H9 (cell line): Measurements from ENCODE around the gene FBLN7. TPM values are rescaled to one million over a fixed set of nuclear protein-coding genes. Genes with fewer than 3 reads are reported as not detected.

Experiments
- DNase-seq: peaks from one replicate; pipeline ENCODE4 v3.0.0-alpha.2; 2017
- H2AFZ ChIP-seq: one replicate; pipeline ENCODE4 v1.6.1; 2013; ENCODE audit warnings: mild to moderate bottlenecking, low read length, control low read depth, moderate library complexity
- H2AK5ac ChIP-seq: 2 replicates; pipeline ENCODE4 v1.6.1; 2013; ENCODE audit warnings: low read length, control low read depth, mixed read lengths; ENCODE audit not compliant: insufficient read length
- H2BK120ac ChIP-seq: one replicate; pipeline ENCODE4 v1.6.1; 2013; ENCODE audit warnings: low read depth, mild to moderate bottlenecking, low read length, control low read depth, inconsistent platforms; ENCODE audit not compliant: poor library complexity, severe bottlenecking
- H2BK12ac ChIP-seq: 2 replicates; pipeline ENCODE4 v1.6.1; 2013; ENCODE audit warnings: low read length, control low read depth, mixed read lengths, low read depth; ENCODE audit not compliant: insufficient read length
- H2BK15ac ChIP-seq: 2 replicates; pipeline ENCODE4 v1.6.1; 2013; ENCODE audit warnings: low read depth, low read length, control low read depth
- H2BK20ac ChIP-seq: one replicate; pipeline ENCODE4 v1.6.1; 2013; ENCODE audit warnings: low read depth, mild to moderate bottlenecking, low read length, control low read depth, inconsistent platforms; ENCODE audit not compliant: poor library complexity, severe bottlenecking
- H2BK5ac ChIP-seq: 2 replicates; pipeline ENCODE4 v1.6.1; 2013; ENCODE audit warnings: low read length, control low read depth, mixed read lengths; ENCODE audit not compliant: insufficient read length
- H3K14ac ChIP-seq: 2 replicates; pipeline ENCODE4 v1.6.1; 2013; ENCODE audit warnings: low read length, control low read depth; ENCODE audit not compliant: insufficient read depth
- H3K18ac ChIP-seq: 2 replicates; pipeline ENCODE4 v1.6.1; 2013; ENCODE audit warnings: low read depth, mild to moderate bottlenecking, mixed read lengths, low read length, control low read depth; ENCODE audit not compliant: insufficient read length
- H3K23ac ChIP-seq: 2 replicates; pipeline ENCODE4 v1.6.1; 2013; ENCODE audit warnings: low read length, control low read depth, mixed read lengths, low read depth; ENCODE audit not compliant: insufficient read length
- H3K23me2 ChIP-seq: 2 replicates; pipeline ENCODE4 v1.6.1; 2013; ENCODE audit warnings: low read depth, mild to moderate bottlenecking, mixed read lengths, low read length, control low read depth; ENCODE audit not compliant: insufficient read length, poor library complexity, severe bottlenecking
- H3K27ac ChIP-seq: 2 replicates; pipeline ENCODE4 v1.5.1; 2013; ENCODE audit warnings: low read length, control low read depth, mixed read lengths, low read depth; ENCODE audit not compliant: insufficient read length
- H3K27me3 ChIP-seq: 2 replicates; pipeline ENCODE4 v1.6.1; 2013; ENCODE audit warnings: low read length, control low read depth, inconsistent platforms; ENCODE audit not compliant: insufficient read depth
- H3K4ac ChIP-seq: 2 replicates; pipeline ENCODE4 v1.6.1; 2013; ENCODE audit warnings: low read depth, mild to moderate bottlenecking, control low read depth, inconsistent platforms, low read length, moderate library complexity
- H3K4me1 ChIP-seq: 2 replicates; pipeline ENCODE4 v1.6.1; 2013; ENCODE audit warnings: low read length, control low read depth, inconsistent platforms; ENCODE audit not compliant: insufficient read depth
- H3K4me2 ChIP-seq: 2 replicates; pipeline ENCODE4 v1.6.1; 2013; ENCODE audit warnings: low read length, control low read depth, mixed read lengths; ENCODE audit not compliant: insufficient read length, insufficient read depth
- H3K56ac ChIP-seq: 2 replicates; pipeline ENCODE4 v1.6.1; 2013; ENCODE audit warnings: low read depth, mild to moderate bottlenecking, mixed read lengths, low read length, control low read depth; ENCODE audit not compliant: insufficient read length
- H3K79me1 ChIP-seq: 2 replicates; pipeline ENCODE4 v1.6.1; 2013; ENCODE audit warnings: low read depth, mild to moderate bottlenecking, moderate library complexity, low read length, control low read depth, inconsistent platforms; ENCODE audit not compliant: insufficient read depth, poor library complexity, severe bottlenecking
- H3K79me2 ChIP-seq: 2 replicates; pipeline ENCODE4 v1.6.1; 2013; ENCODE audit warnings: low read length, control low read depth, inconsistent platforms; ENCODE audit not compliant: insufficient read depth
- H3K9ac ChIP-seq: 2 replicates; pipeline ENCODE4 v1.6.1; 2013; ENCODE audit warnings: low read length, control low read depth, mixed read lengths; ENCODE audit not compliant: insufficient read length; ENCODE audit errors: extremely low read depth
- H3K9me3 ChIP-seq: one replicate; pipeline ENCODE4 v1.6.1; 2013; ENCODE audit warnings: low read depth, low read length, inconsistent platforms; ENCODE audit not compliant: control insufficient read depth
- H3T11ph ChIP-seq: one replicate; pipeline ENCODE4 v1.6.1; 2013; ENCODE audit warnings: mild to moderate bottlenecking, low read length, control low read depth, inconsistent platforms
- H4K20me1 ChIP-seq: one replicate; pipeline ENCODE4 v1.6.1; 2013; ENCODE audit not compliant: control insufficient read depth, insufficient read length, insufficient read depth
- H4K5ac ChIP-seq: 2 replicates; pipeline ENCODE4 v1.6.1; 2013; ENCODE audit warnings: low read depth, mild to moderate bottlenecking, mixed read lengths, low read length, control low read depth; ENCODE audit not compliant: insufficient read length
- H4K8ac ChIP-seq: replicated peaks from 2 replicates; pipeline ENCODE4 v1.6.1; 2013; ENCODE audit warnings: low read length, control low read depth, mixed read lengths, low read depth; ENCODE audit not compliant: insufficient read length
- H4K91ac ChIP-seq: 2 replicates; pipeline ENCODE4 v1.6.1; 2013; ENCODE audit warnings: low read depth, mild to moderate bottlenecking, moderate library complexity, mixed read lengths, low read length, control low read depth; ENCODE audit not compliant: insufficient read length
- H3K27ac Mint-ChIP-seq, 3 experiments: 2 replicates in 2 of 3; 3 replicates in 1 of 3; pipeline ENCODE4 v1.8.0; 2020 to 2021; ENCODE audit warnings: mixed read lengths in 3 of 3, mild to moderate bottlenecking in 1 of 3, moderate library complexity in 1 of 3
- H3K27me3 Mint-ChIP-seq: 2 replicates; pipeline ENCODE4 v1.8.0; 2021; ENCODE audit warnings: low read depth, mild to moderate bottlenecking, moderate library complexity, mixed read lengths
- H3K36me3 Mint-ChIP-seq, 3 experiments: 2 replicates in 2 of 3; 3 replicates in 1 of 3; pipeline ENCODE4 v1.8.0; 2020 to 2021; ENCODE audit warnings: low read depth in 3 of 3, mixed read lengths in 3 of 3; ENCODE audit not compliant: insufficient read depth in 1 of 3
- H3K4me1 Mint-ChIP-seq, 2 experiments: 2 replicates each; pipeline ENCODE4 v1.8.0; 2020; ENCODE audit warnings: mixed read lengths in 2 of 2
- H3K4me3 Mint-ChIP-seq, 2 experiments: 2 replicates in 1 of 2; 3 replicates in 1 of 2; pipeline ENCODE4 v1.8.0; 2020 to 2021; ENCODE audit warnings: mild to moderate bottlenecking in 2 of 2, mixed read lengths in 2 of 2, moderate library complexity in 1 of 2
- H3K9me3 Mint-ChIP-seq, 2 experiments: 2 replicates in 1 of 2; 3 replicates in 1 of 2; pipeline ENCODE4 v1.8.0; 2020; ENCODE audit warnings: mild to moderate bottlenecking in 2 of 2, mixed read lengths in 2 of 2, moderate library complexity in 1 of 2
- WGBS: extraction: QIAGEN DNeasy Blood & Tissue Kit; methylation state at CpG from one replicate; pipeline ENCODE4 v1.1.7; 2013; ENCODE audit warnings: missing lambda C conversion rate, low lambda C conversion rate, mixed read lengths; ENCODE audit not compliant: insufficient read length; ENCODE audit errors: extremely low coverage; 5-methylcytosine and 5-hydroxymethylcytosine counted together
- long read RNA-seq: library from polyadenylated mRNA; unstranded; transcript quantifications from one replicate; pipeline ENCODE4 v2.0.0, GENCODE V29; 2020
- total RNA-seq: library from RNA; stranded (reverse); gene quantifications from 2 replicates; pipeline ENCODE4 v1.2.1, GENCODE V29; 2021
- TF ChIP-seq, protein P1 (sequence below): fragments of 200-600 bp; sonication (generic); conservative IDR thresholded peaks from 3 replicates; pipeline ENCODE4 v1.8.0; 2021; ENCODE audit warnings: antibody characterized with exemption, mild to moderate bottlenecking

Gene FBLN7, protein sequence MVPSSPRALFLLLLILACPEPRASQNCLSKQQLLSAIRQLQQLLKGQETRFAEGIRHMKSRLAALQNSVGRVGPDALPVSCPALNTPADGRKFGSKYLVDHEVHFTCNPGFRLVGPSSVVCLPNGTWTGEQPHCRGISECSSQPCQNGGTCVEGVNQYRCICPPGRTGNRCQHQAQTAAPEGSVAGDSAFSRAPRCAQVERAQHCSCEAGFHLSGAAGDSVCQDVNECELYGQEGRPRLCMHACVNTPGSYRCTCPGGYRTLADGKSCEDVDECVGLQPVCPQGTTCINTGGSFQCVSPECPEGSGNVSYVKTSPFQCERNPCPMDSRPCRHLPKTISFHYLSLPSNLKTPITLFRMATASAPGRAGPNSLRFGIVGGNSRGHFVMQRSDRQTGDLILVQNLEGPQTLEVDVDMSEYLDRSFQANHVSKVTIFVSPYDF
- total RNA-seq, result 1.3 and 1.4 TPM in 2 replicates
- long read RNA-seq, partial matches to known transcripts, result 0 of 2 reads
- long read RNA-seq, other reads (novel, unspliced or antisense), result 1 of 2 reads

DNA sequence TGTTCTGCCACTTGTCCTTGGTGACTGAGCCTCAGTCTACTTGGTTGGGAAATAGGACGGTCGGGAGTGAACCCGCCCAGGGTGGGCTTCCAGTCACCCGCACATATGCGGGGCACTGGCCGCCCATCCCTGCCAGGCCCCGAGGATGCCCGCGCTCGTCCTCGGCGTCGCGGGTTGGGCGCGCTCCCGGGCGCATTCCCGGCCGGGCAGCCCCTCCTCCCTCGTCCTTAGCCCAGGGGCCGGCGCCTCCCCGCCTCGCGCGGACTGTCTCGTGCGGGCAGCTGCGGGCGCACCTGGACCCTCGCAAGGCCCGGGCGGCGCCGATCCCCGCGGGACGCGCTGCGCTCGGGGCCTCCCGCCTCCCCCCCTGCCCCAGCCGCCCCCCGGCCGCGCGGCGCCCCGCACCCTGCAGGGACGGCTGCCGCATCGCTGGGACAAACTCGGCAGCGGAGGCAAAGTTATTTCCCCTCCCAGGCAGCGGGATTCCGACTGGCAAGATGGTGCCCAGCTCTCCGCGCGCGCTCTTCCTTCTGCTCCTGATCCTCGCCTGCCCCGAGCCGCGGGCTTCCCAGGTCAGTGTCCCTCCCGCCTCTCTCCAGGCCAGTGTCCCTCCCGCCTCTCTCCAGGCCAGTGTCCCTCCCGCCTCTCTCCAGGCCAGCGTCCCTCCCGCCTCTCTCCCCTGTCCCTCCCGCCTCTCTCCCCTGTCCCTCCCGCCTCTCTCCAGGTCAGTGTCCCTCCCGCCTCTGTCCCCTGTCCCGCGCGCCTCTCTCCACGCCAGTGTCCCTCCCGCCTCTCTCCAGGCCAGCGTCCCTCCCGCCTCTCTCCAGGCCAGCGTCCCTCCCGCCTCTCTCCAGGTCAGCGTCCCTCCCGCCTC, at the start of gene FBLN7:
Gene FBLN7, plus strand, starts transcription at position 227 of the 874 bp plus-strand sequence. Its CDS starts 271 bp downstream, at position 498.
- no peak within 1 kb of the TSS for H3T11ph ChIP-seq
- WGBS, result no CpG with 5 or more reads among the region's 84 CpGs
- H2BK20ac ChIP-seq, result no peak within 1 kb of the TSS
- no peak within 1 kb of the TSS for H2AK5ac ChIP-seq
- no peaks in the 10 kb centered on the region for H3K4me1 ChIP-seq
- H3K79me2 ChIP-seq, result no peaks in the 10 kb centered on the region
- peaks cover 8% of the 10 kb centered on the region for H3K23me2 ChIP-seq
- no peak within 1 kb of the TSS for H3K18ac ChIP-seq
- no peak within 1 kb of the TSS for H3K4ac ChIP-seq
- no peak within 1 kb of the TSS for H3K27ac ChIP-seq
- no peak within 1 kb of the TSS for H2BK12ac ChIP-seq
- H3K56ac ChIP-seq, result no peak within 1 kb of the TSS
- peaks cover 0 to 5% (median 0%) of the 10 kb centered on the region in 3 experiments; a peak in 2 of 7 replicates for H3K36me3 Mint-ChIP-seq
- no peak within 1 kb of the TSS for H2AFZ ChIP-seq
- no peaks in the 10 kb centered on the region for H3K9me3 ChIP-seq
- no peaks in the 10 kb centered on the region for H4K20me1 ChIP-seq
- H3K9me3 Mint-ChIP-seq, result no peaks in the 10 kb centered on the region; a peak in 1 of 5 replicates
- H3K9ac ChIP-seq, result no peak within 1 kb of the TSS
- H3K4me3 Mint-ChIP-seq, result peak within 1 kb of the TSS; percentile 73 to 85
- no peak within 1 kb of the TSS for H2BK120ac ChIP-seq
- no peak within 1 kb of the TSS for H3K14ac ChIP-seq
- TF ChIP-seq, protein P1, sequence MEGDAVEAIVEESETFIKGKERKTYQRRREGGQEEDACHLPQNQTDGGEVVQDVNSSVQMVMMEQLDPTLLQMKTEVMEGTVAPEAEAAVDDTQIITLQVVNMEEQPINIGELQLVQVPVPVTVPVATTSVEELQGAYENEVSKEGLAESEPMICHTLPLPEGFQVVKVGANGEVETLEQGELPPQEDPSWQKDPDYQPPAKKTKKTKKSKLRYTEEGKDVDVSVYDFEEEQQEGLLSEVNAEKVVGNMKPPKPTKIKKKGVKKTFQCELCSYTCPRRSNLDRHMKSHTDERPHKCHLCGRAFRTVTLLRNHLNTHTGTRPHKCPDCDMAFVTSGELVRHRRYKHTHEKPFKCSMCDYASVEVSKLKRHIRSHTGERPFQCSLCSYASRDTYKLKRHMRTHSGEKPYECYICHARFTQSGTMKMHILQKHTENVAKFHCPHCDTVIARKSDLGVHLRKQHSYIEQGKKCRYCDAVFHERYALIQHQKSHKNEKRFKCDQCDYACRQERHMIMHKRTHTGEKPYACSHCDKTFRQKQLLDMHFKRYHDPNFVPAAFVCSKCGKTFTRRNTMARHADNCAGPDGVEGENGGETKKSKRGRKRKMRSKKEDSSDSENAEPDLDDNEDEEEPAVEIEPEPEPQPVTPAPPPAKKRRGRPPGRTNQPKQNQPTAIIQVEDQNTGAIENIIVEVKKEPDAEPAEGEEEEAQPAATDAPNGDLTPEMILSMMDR, result no peak
- H3K27ac Mint-ChIP-seq, result no peak within 1 kb of the TSS
- H3K27me3 Mint-ChIP-seq, result peaks cover 86% of the 10 kb centered on the region
- H4K8ac ChIP-seq, result no peak within 1 kb of the TSS
- no peak within 1 kb of the TSS for H4K91ac ChIP-seq
- no peak within 1 kb of the TSS for H2BK15ac ChIP-seq
- peaks cover 6 to 18% of the 10 kb centered on the region in 2 experiments for H3K4me1 Mint-ChIP-seq
- H3K27me3 ChIP-seq, result peaks cover 26% of the 10 kb centered on the region
- no peak for DNase-seq
- no peak within 1 kb of the TSS for H2BK5ac ChIP-seq
- H3K4me2 ChIP-seq, result peak within 1 kb of the TSS; percentile 86
- no peaks in the 10 kb centered on the region for H3K79me1 ChIP-seq
- H3K23ac ChIP-seq, result no peak within 1 kb of the TSS
- H4K5ac ChIP-seq, result no peak within 1 kb of the TSS
